ENCODE data around the gene ALDH9A1.
A peak's percentile ranks its signal among the peaks of the same experiment; 100 is the strongest.

DNA sequence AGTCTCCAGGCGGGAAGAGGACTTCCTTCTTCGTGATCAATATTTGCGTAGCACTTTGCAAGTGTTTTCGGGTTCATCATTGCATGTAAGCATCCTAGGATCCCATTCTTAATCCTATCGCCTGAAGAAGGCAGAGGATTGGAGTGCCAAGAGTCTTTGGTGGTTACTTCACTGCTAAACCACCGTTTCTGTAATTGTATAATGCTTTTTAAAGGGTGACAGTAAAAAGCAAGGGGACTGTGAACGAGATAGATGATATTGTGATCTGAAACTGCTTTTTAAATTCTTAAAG lies 345 bp upstream of the ALDH9A1 start:
- TF ChIP-seq POLR2A (IDR thresholded peaks at IDR 0.05), result no peak
- TF ChIP-seq, protein P1, sequence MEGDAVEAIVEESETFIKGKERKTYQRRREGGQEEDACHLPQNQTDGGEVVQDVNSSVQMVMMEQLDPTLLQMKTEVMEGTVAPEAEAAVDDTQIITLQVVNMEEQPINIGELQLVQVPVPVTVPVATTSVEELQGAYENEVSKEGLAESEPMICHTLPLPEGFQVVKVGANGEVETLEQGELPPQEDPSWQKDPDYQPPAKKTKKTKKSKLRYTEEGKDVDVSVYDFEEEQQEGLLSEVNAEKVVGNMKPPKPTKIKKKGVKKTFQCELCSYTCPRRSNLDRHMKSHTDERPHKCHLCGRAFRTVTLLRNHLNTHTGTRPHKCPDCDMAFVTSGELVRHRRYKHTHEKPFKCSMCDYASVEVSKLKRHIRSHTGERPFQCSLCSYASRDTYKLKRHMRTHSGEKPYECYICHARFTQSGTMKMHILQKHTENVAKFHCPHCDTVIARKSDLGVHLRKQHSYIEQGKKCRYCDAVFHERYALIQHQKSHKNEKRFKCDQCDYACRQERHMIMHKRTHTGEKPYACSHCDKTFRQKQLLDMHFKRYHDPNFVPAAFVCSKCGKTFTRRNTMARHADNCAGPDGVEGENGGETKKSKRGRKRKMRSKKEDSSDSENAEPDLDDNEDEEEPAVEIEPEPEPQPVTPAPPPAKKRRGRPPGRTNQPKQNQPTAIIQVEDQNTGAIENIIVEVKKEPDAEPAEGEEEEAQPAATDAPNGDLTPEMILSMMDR (IDR thresholded peaks at IDR 0.05), result peak in 1 of 6 experiments; percentile 36

Measured in adrenal gland (tissue), 5 donors.